ENCODE results near the gene LDB1. TPM values are rescaled to one million over a fixed set of nuclear protein-coding genes. Genes with fewer than 3 reads are reported as not detected.

Gene LDB1
- total and polyA plus RNA-seq, 2 of the 13 experiments (the other 11 are each of a cell fraction or from before 2014, with no cell fraction given): 17.2 to 45.5 TPM

GRCh38 chr10:102117391-102118159, 2.6 kb downstream of the LDB1 start (continued):
- TF ChIP-seq ZNF710 (CRISPR knock-in tag; IDR thresholded peaks at IDR 0.05; ENCODE audit: borderline replicate concordance): no peak
- TF ChIP-seq REPIN1 (CRISPR knock-in tag; IDR thresholded peaks at IDR 0.05; ENCODE audit: borderline replicate concordance, low read depth): no peak
- no peak for TF ChIP-seq AKAP8 (CRISPR knock-in tag; IDR thresholded peaks at IDR 0.05)
- TF ChIP-seq ZNF441 (CRISPR knock-in tag; IDR thresholded peaks at IDR 0.05; ENCODE audit: borderline replicate concordance): no peak
- TF ChIP-seq ZNF776 (CRISPR knock-in tag; IDR thresholded peaks at IDR 0.05): no peak
- TF ChIP-seq ZIK1 (CRISPR knock-in tag; IDR thresholded peaks at IDR 0.05; ENCODE audit: borderline replicate concordance, low read depth): no peak
- TF ChIP-seq ZNF460 (CRISPR knock-in tag; IDR thresholded peaks at IDR 0.05; ENCODE audit: borderline replicate concordance): no peak
- TF ChIP-seq ZNF253 (CRISPR knock-in tag; IDR thresholded peaks at IDR 0.05; ENCODE audit: borderline replicate concordance): no peak
- no peak for TF ChIP-seq ZNF563 (CRISPR knock-in tag; IDR thresholded peaks at IDR 0.05)
- no peak for TF ChIP-seq ZNF792 (CRISPR knock-in tag; IDR thresholded peaks at IDR 0.05)
- no peak for TF ChIP-seq FOXA1 (IDR thresholded peaks at IDR 0.05)
- no peak for TF ChIP-seq FOXA1 (CRISPR knock-in tag; IDR thresholded peaks at IDR 0.05)
- TF ChIP-seq CEBPB (IDR thresholded peaks at IDR 0.05; ENCODE audit: borderline replicate concordance, low read depth, low read length): no peak
- no peak for TF ChIP-seq CCDC6 (CRISPR knock-in tag; IDR thresholded peaks at IDR 0.05)
- TF ChIP-seq CEBPG (CRISPR knock-in tag; IDR thresholded peaks at IDR 0.05): no peak
- TF ChIP-seq KDM5A (IDR thresholded peaks at IDR 0.05; ENCODE audit: borderline replicate concordance, low read length): no peak
- no peak for TF ChIP-seq ZFP37 (CRISPR knock-in tag; IDR thresholded peaks at IDR 0.05; ENCODE audit: borderline replicate concordance)
- TF ChIP-seq ZNF224 (CRISPR knock-in tag; IDR thresholded peaks at IDR 0.05): no peak
- TF ChIP-seq CBFB (CRISPR knock-in tag; IDR thresholded peaks at IDR 0.05): no peak
- TF ChIP-seq ZNF720 (CRISPR knock-in tag; IDR thresholded peaks at IDR 0.05): no peak
- no peak for TF ChIP-seq CHD2 (IDR thresholded peaks at IDR 0.05; ENCODE audit: low read depth, low read length)
- TF ChIP-seq ZNF34 (CRISPR knock-in tag; IDR thresholded peaks at IDR 0.05; ENCODE audit: borderline replicate concordance): no peak
- no peak for TF ChIP-seq KAT7 (CRISPR knock-in tag; IDR thresholded peaks at IDR 0.05; ENCODE audit: borderline replicate concordance)
- TF ChIP-seq SIN3B (IDR thresholded peaks at IDR 0.05; ENCODE audit: low read length): no peak
- TF ChIP-seq ZNF33B (CRISPR knock-in tag; IDR thresholded peaks at IDR 0.05): no peak
- TF ChIP-seq GATAD2A (CRISPR knock-in tag; IDR thresholded peaks at IDR 0.05): no peak
- no peak for TF ChIP-seq ZNF362 (CRISPR knock-in tag; IDR thresholded peaks at IDR 0.05; ENCODE audit: borderline replicate concordance)
- no peak for TF ChIP-seq ZKSCAN5 (CRISPR knock-in tag; IDR thresholded peaks at IDR 0.05)
